Mammary epithelial cell (primary cell): ENCODE results near the gene ERBIN.
"Not testable (repeated sequence)": the region's sequence is repeated elsewhere in the genome, so short reads cannot be mapped to it uniquely, and the experiment has no call there.

ENCODE experiments used
- EZH2 ChIP-seq: IDR thresholded peaks from 2 replicates; pipeline ENCODE4 v1.6.1; 2012; ENCODE audit warnings: low read length, inconsistent platforms, borderline replicate concordance
- TF ChIP-seq, protein P1 (sequence below), 2 donors: IDR thresholded peaks in 1 of 2; conservative IDR thresholded peaks in 1 of 2; 2 replicates each; pipeline ENCODE4 v1.5.1; 2011 to 2012; ENCODE audit warnings: inconsistent platforms in 2 of 2, low read length in 2 of 2, mild to moderate bottlenecking in 2 of 2, control low read depth in 1 of 2, low read depth in 1 of 2; ENCODE audit not compliant: insufficient read depth in 1 of 2; ENCODE audit errors: extremely low read depth in 1 of 2

GRCh38 chr5:65972896-65973295 is 46.5 kb downstream of the ERBIN start:
- TF ChIP-seq EZH2 = not testable (repeated sequence)
- TF ChIP-seq, protein P1, sequence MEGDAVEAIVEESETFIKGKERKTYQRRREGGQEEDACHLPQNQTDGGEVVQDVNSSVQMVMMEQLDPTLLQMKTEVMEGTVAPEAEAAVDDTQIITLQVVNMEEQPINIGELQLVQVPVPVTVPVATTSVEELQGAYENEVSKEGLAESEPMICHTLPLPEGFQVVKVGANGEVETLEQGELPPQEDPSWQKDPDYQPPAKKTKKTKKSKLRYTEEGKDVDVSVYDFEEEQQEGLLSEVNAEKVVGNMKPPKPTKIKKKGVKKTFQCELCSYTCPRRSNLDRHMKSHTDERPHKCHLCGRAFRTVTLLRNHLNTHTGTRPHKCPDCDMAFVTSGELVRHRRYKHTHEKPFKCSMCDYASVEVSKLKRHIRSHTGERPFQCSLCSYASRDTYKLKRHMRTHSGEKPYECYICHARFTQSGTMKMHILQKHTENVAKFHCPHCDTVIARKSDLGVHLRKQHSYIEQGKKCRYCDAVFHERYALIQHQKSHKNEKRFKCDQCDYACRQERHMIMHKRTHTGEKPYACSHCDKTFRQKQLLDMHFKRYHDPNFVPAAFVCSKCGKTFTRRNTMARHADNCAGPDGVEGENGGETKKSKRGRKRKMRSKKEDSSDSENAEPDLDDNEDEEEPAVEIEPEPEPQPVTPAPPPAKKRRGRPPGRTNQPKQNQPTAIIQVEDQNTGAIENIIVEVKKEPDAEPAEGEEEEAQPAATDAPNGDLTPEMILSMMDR (conservative IDR thresholded peaks at IDR 0.05 in 1 of 2, IDR thresholded peaks at IDR 0.05 in 1 of 2; ENCODE audit: extremely low read depth in 1 of 2, insufficient read depth in 1 of 2, low read depth in 1 of 2, low read length in 2 of 2) = not testable (repeated sequence)
